Measurements from ENCODE around the gene IFI6.

DNA sequence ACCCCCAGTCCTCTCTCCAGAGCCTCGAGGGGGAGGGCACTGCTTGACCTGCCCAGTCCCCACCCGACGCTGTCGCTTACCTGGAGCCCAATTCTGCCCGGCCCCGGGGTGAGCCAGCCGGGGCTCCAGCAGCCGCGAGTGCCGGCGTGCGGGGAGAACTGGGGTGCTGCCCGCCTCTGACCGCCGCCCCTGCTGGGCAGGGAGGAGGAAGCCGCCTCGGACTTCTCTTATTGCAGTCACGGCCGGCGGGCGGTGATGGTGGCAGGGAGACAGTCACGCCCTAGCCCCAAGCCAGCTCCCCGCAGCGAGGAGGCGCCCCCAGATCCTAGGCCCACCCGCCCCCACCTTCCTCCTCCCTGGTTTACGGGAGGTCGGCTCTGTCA lies 37.0 kb downstream of the IFI6 start, which contains the start of gene FGR:
- TF ChIP-seq ZBTB7A (IDR thresholded peaks at IDR 0.05; ENCODE audit: low read depth) (no peak), EP300 (IDR thresholded peaks at IDR 0.05; ENCODE audit: borderline replicate concordance) (no peak), NFIC (IDR thresholded peaks at IDR 0.05) (no peak), YY1 (IDR thresholded peaks at IDR 0.05; ENCODE audit: low read depth) (no peak), EGR1 (IDR thresholded peaks at IDR 0.05) (no peak), TAF1 (IDR thresholded peaks at IDR 0.05; ENCODE audit: low read depth) (no peak), RAD21 (IDR thresholded peaks at IDR 0.05; ENCODE audit: low read depth) (no peak), CREB1 (IDR thresholded peaks at IDR 0.05; ENCODE audit: low read depth) (no peak), CEBPB (IDR thresholded peaks at IDR 0.05) (no peak), FOXM1 (IDR thresholded peaks at IDR 0.05; ENCODE audit: borderline replicate concordance, low read depth) (no peak), TEAD4 (IDR thresholded peaks at IDR 0.05) (no peak)
- TF ChIP-seq, protein P1, sequence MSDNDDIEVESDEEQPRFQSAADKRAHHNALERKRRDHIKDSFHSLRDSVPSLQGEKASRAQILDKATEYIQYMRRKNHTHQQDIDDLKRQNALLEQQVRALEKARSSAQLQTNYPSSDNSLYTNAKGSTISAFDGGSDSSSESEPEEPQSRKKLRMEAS (IDR thresholded peaks at IDR 0.05), result no peak
- TF ChIP-seq, protein P2, sequence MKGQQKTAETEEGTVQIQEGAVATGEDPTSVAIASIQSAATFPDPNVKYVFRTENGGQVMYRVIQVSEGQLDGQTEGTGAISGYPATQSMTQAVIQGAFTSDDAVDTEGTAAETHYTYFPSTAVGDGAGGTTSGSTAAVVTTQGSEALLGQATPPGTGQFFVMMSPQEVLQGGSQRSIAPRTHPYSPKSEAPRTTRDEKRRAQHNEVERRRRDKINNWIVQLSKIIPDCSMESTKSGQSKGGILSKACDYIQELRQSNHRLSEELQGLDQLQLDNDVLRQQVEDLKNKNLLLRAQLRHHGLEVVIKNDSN (IDR thresholded peaks at IDR 0.05), result no peak
- TF ChIP-seq, protein P3, sequence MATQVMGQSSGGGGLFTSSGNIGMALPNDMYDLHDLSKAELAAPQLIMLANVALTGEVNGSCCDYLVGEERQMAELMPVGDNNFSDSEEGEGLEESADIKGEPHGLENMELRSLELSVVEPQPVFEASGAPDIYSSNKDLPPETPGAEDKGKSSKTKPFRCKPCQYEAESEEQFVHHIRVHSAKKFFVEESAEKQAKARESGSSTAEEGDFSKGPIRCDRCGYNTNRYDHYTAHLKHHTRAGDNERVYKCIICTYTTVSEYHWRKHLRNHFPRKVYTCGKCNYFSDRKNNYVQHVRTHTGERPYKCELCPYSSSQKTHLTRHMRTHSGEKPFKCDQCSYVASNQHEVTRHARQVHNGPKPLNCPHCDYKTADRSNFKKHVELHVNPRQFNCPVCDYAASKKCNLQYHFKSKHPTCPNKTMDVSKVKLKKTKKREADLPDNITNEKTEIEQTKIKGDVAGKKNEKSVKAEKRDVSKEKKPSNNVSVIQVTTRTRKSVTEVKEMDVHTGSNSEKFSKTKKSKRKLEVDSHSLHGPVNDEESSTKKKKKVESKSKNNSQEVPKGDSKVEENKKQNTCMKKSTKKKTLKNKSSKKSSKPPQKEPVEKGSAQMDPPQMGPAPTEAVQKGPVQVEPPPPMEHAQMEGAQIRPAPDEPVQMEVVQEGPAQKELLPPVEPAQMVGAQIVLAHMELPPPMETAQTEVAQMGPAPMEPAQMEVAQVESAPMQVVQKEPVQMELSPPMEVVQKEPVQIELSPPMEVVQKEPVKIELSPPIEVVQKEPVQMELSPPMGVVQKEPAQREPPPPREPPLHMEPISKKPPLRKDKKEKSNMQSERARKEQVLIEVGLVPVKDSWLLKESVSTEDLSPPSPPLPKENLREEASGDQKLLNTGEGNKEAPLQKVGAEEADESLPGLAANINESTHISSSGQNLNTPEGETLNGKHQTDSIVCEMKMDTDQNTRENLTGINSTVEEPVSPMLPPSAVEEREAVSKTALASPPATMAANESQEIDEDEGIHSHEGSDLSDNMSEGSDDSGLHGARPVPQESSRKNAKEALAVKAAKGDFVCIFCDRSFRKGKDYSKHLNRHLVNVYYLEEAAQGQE (IDR thresholded peaks at IDR 0.05; ENCODE audit: low read depth), result no peak
